OCI-LY1 (cell line): ENCODE measurements around the gene GLI3.

Source experiments
- EZH2 ChIP-seq: fragments of 200-600 bp; sonication (generic), shearing (Covaris generic); IDR thresholded peaks from 2 replicates; pipeline ENCODE4 v1.8.0; 2017; ENCODE audit warnings: borderline replicate concordance, mixed run types, mild to moderate bottlenecking, antibody characterized with exemption, low read length, moderate library complexity, mixed read lengths
- TF ChIP-seq, protein P1 (sequence below): fragments of 200-600 bp; sonication (generic), shearing (Covaris generic); IDR thresholded peaks from 2 replicates; pipeline ENCODE4 v1.5.1; 2017; ENCODE audit warnings: mild to moderate bottlenecking, antibody characterized with exemption, low read length, moderate library complexity, mixed read lengths

DNA sequence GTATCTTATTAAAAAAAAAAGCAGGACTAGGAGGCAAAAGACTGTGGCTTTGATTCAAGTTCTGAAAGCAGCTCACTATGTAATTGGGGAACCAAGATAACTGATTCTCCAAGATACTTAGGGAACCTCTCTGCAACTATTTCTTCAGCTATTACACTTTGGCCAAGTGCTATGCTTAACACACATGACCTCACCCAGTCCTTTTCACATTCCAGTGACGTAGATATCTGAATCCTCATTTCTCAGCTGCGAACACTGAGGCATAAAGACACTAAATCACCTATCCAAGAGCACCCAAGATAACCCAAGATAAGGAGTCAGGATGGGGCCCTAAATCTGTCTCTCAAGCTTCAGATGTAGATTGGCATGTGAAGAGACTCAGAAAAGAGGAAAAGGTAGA lies 133.6 kb downstream of the GLI3 start:
- TF ChIP-seq, protein P1, sequence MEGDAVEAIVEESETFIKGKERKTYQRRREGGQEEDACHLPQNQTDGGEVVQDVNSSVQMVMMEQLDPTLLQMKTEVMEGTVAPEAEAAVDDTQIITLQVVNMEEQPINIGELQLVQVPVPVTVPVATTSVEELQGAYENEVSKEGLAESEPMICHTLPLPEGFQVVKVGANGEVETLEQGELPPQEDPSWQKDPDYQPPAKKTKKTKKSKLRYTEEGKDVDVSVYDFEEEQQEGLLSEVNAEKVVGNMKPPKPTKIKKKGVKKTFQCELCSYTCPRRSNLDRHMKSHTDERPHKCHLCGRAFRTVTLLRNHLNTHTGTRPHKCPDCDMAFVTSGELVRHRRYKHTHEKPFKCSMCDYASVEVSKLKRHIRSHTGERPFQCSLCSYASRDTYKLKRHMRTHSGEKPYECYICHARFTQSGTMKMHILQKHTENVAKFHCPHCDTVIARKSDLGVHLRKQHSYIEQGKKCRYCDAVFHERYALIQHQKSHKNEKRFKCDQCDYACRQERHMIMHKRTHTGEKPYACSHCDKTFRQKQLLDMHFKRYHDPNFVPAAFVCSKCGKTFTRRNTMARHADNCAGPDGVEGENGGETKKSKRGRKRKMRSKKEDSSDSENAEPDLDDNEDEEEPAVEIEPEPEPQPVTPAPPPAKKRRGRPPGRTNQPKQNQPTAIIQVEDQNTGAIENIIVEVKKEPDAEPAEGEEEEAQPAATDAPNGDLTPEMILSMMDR, result no peak
- no peak for TF ChIP-seq EZH2
